Right lobe of liver (tissue), 6 donors: Measurements from ENCODE around the gene PLA2G5. TPM values are rescaled to one million over a fixed set of nuclear protein-coding genes. Genes with fewer than 3 reads are reported as not detected.

Experiments used
- ATAC-seq, 4 donors: fragments of 200-7000 bp; cut with Tn5 transposase; one replicate each; pipeline ENCODE4 v1.9.1; 2020; ENCODE audit warnings: mild to moderate bottlenecking in 4 of 4, moderate library complexity in 4 of 4
- DNase-seq, 3 donors: peaks; one replicate each; pipeline ENCODE4 v3.0.0-alpha.2; 2020
- H3K27ac ChIP-seq, 3 donors: fragments of 200-600 bp; one replicate each; pipeline ENCODE4 v1.8.0; 2022
- H3K27me3 ChIP-seq, 2 donors: fragments of 200-600 bp; one replicate each; pipeline ENCODE4 v1.8.0; 2022
- H3K36me3 ChIP-seq, 4 donors: fragments of 200-600 bp; sonication (generic) in 1 of 4; one replicate each; pipeline versions ENCODE4 v1.5.1 to v1.8.0; 2017 to 2022; ENCODE audit warnings: control low read depth in 1 of 4
- H3K4me1 ChIP-seq, 4 donors: fragments of 200-600 bp; sonication (generic) in 1 of 4; one replicate each; pipeline versions ENCODE4 v1.5.1 to v1.8.0; 2017 to 2022; ENCODE audit warnings: control low read depth in 1 of 4
- H3K4me3 ChIP-seq, 3 donors: fragments of 200-600 bp; one replicate each; pipeline ENCODE4 v1.8.0; 2022
- H3K9me3 ChIP-seq, 4 donors: fragments of 200-600 bp; sonication (generic) in 1 of 4; one replicate each; pipeline versions ENCODE4 v1.5.1 to v1.8.0; 2017 to 2022; ENCODE audit warnings: control low read depth in 1 of 4
- CTCF ChIP-seq, 4 donors: fragments of 200-600 bp in 3 of 4; fragments of 450-650 bp in 1 of 4; IDR thresholded peaks; one replicate each; pipeline versions ENCODE4 v1.5.1 to v1.8.0; 2016 to 2022; ENCODE audit warnings: antibody characterized with exemption in 4 of 4, mild to moderate bottlenecking in 2 of 4
- POLR2A ChIP-seq: fragments of 450-650 bp; IDR thresholded peaks from one replicate; pipeline ENCODE4 v1.6.1; 2017; ENCODE audit warnings: antibody characterized with exemption, mild to moderate bottlenecking
- WGBS: methylation state at CpG from one replicate; pipeline ENCODE4 v1.1.6; 2018; ENCODE audit warnings: low coverage, low lambda C conversion rate; ENCODE audit not compliant: insufficient coverage; ENCODE audit errors: missing lambda C conversion rate; 5-methylcytosine and 5-hydroxymethylcytosine counted together
- intact Hi-C, 2 donors: fragments of 100-400 bp; cut with DNase I; formaldehyde crosslinking; loops; one replicate each; pipeline versions ENCODE4 v1.11.2 to v1.14.1; 2022
- total RNA-seq, 6 experiments: library from RNA; depleted of rRNA in 2 of 6; stranded (reverse); fragments of >200 nt in 2 of 6; fragmentation: NEBNext Ultra II Directional in 3 of 6; extraction: Animal tissue kit (Norgen Biotek cat#: 25700) in 3 of 6; gene quantifications; one replicate each; pipeline versions ENCODE4 v1.1.0 to v1.2.4, GENCODE V29; 2016 to 2023
- donor health status: DM: no; HTN: yes; CAD: no.
- donor health status: DM: no; HTN: no; CAD: no.
- donor health status: DM: no; HTN: no; CAD: no.
- donor health status: DM: no; HTN: yes; CAD: no.
- donor health status: DM: no; HTN: yes; CAD: no.

The PLA2G5 gene
- total RNA-seq, 6 experiments from 2014 or later: 0.62 to 4.8 (median 3.2) TPM

GRCh38 chr1:20076223-20076622, 6.2 kb downstream of the PLA2G5 start:
- intact Hi-C loops: no loop called here
- Histone ChIP-seq H3K36me3 (no peaks in the 10 kb centered on the region), H3K9me3 (no peaks in the 10 kb centered on the region), H3K27ac (no peak overlapping the region), H3K4me3 (no peak overlapping the region), H3K27me3 (no peaks in the 10 kb centered on the region), H3K4me1 (no peaks in the 10 kb centered on the region)
- WGBS: 49% methylated on average over 5 of the region's 5 CpGs
- no peak for ATAC-seq
- TF ChIP-seq POLR2A (no peak), CTCF (IDR thresholded peaks at IDR 0.05) (no peak)
- DNase-seq: no peak

- ATAC-seq (no peak), DNase-seq (no peak)
- 54% methylated on average over 4 of the region's 5 CpGs for WGBS
- H3K9me3 ChIP-seq: no peaks in the 10 kb centered on the region
- no peaks in the 10 kb centered on the region for H3K4me1 ChIP-seq
- H3K36me3 ChIP-seq: no peaks in the 10 kb centered on the region
- H3K27me3 ChIP-seq: no peaks in the 10 kb centered on the region
- H3K27ac ChIP-seq: no peak overlapping the region
- intact Hi-C loops: no loop called here
- H3K4me3 ChIP-seq: no peak overlapping the region
- TF ChIP-seq POLR2A (no peak), CTCF (IDR thresholded peaks at IDR 0.05) (no peak)
Observed at GRCh38 chr1:20076710-20077461, 6.9 kb downstream of the PLA2G5 start.

DNA sequence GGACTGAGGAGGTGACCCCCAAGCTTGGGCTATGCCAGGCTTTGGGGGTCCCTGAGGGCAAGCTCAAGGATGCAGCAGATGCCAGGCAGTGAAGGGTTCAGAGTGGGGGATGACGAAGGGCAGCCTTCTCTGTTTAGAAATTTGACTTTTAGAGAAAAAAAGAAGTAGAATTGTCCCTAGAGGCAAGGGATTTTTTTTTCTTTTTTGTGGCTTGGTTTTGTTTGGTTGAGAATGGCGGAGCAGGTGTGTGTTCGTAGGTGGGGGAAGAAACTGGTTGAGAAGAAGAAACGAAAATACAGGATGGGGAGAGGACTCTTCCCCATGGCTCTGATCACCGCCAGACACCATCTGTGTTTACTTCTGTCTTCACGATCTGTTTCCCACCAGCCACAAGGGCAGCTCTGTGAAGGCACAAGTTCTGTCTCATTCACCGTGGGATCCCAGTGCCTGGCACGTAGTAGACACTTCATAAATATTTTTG, 8.2 kb downstream of the PLA2G5 start:
- ATAC-seq (no peak), DNase-seq (no peak)
- Histone ChIP-seq H3K4me1 (no peaks in the 10 kb centered on the region), H3K27ac (no peak overlapping the region), H3K27me3 (no peaks in the 10 kb centered on the region), H3K36me3 (no peaks in the 10 kb centered on the region), H3K9me3 (no peaks in the 10 kb centered on the region), H3K4me3 (no peak overlapping the region)
- 50% methylated on average over 8 of the region's 8 CpGs for WGBS
- no peak for TF ChIP-seq CTCF (IDR thresholded peaks at IDR 0.05)
- TF ChIP-seq POLR2A: no peak
- intact Hi-C loops: no loop called here

- TF ChIP-seq CTCF (IDR thresholded peaks at IDR 0.05): no peak
- no peak for TF ChIP-seq POLR2A
- Histone ChIP-seq H3K9me3 (no peaks in the 10 kb centered on the region), H3K27me3 (no peaks in the 10 kb centered on the region), H3K27ac (no peak overlapping the region), H3K4me1 (no peaks in the 10 kb centered on the region), H3K36me3 (no peaks in the 10 kb centered on the region), H3K4me3 (no peak overlapping the region)
- DNase-seq (no peak), ATAC-seq (no peak)
- WGBS: 65% methylated on average over 5 of the region's 5 CpGs
- intact Hi-C loops: no loop called here
Observed at GRCh38 chr1:20078711-20079110, 8.7 kb downstream of the PLA2G5 start.
